Motor neuron (in vitro differentiated cells): Measurements from ENCODE around the gene DHRS1. TPM values are rescaled to one million over a fixed set of nuclear protein-coding genes. Genes with fewer than 3 reads are reported as not detected.
A peak's percentile ranks its signal among the peaks of the same experiment; 100 is the strongest.

Experiments
- ATAC-seq, 8 experiments: fragments of 200-7000 bp; cut with Tn5 transposase; replicated peaks in 6 of 8; 2 replicates each; pipeline ENCODE4 v1.8.0; 2021; ENCODE audit warnings: mild to moderate bottlenecking in 8 of 8, moderate library complexity in 8 of 8
- H3K27ac ChIP-seq, 2 donors: fragments of 250-450 bp; sonication (Bioruptor Pico); 2 replicates each; pipeline ENCODE4 v1.9.0; 2021; ENCODE audit warnings: antibody characterized with exemption in 2 of 2, mild to moderate bottlenecking in 2 of 2, moderate library complexity in 1 of 2
- H3K4me1 ChIP-seq, 2 donors: fragments of 250-450 bp; sonication (Bioruptor Pico); replicated peaks in 1 of 2; 2 replicates each; pipeline ENCODE4 v1.6.1; 2021; ENCODE audit warnings: antibody characterized with exemption in 2 of 2, mild to moderate bottlenecking in 2 of 2, moderate library complexity in 1 of 2
- H3K4me3 ChIP-seq, 5 donors: fragments of 250-450 bp; sonication (Bioruptor Pico); 2 replicates each; pipeline ENCODE4 v1.9.0; 2021; ENCODE audit warnings: antibody characterized with exemption in 5 of 5, mild to moderate bottlenecking in 5 of 5, moderate library complexity in 4 of 5
- WGBS, 10 experiments: fragments of 450-650 bp; shearing (Covaris generic); methylation state at CpG; one replicate each; pipeline ENCODE4 v1.0.0; 2022; 5-methylcytosine and 5-hydroxymethylcytosine counted together
- in situ Hi-C, 9 experiments: fragments of 400-800 bp; cut with MboI; loops; one replicate each; pipeline ENCODE4 v1.15.0; 2021; ENCODE audit warnings: low sequenced_read_pairs in 9 of 9, low pct_unique_long_range_greater_than_20kb in 2 of 9; ENCODE audit not compliant: unreplicated experiment in 9 of 9
- total RNA-seq, 8 experiments: library from RNA; unstranded; fragments of 300-600 nt; gene quantifications; 2 replicates each; pipeline versions ENCODE4 v1.2.3 to v1.2.4, GENCODE V29; 2022

DHRS1 gene
- total RNA-seq, 8 experiments from 2014 or later, result 11.4 to 26.5 (median 16.4) TPM

DNA sequence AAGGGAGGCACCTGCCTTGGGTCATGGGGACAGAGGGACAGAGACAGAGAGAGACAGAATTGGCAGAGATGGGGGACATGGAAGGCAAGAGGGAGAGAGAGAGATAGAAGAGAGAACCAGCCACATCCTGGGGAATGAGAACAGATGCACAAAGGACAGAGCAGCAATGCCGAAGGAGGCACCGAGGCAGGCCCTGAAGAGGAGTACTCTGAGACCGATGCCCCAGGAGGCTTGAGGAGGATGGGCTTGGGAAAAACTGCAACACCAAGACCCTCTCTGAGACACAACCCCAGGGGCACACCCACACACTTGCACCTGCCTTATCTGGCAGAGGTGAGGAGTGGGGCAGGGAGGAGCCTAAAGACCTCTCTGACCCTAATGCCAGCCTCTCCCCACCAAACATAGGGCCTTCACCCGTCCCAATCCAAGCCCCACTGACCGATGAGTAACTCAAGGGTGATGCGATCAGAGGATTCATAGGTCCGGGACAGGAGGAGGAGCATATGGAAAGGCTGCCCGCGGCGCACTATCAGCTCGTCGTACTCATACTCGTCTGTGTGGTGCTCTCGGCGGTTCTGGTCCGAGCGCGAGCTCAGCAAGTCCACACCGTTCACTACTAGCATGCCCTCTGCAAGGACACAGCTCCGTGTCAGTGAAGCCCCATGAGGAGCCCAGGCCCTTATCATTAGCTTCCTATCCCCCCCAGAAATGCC is 38.2 kb downstream of the DHRS1 start:
- 84 to 93% (median 86%) methylated on average over 2 to 17 of the region's 20 CpGs; no CpG with 5 or more reads in 7 of the 10 experiments for WGBS, 10 experiments
- in situ Hi-C loops, result no loop called here
- Histone ChIP-seq H3K4me3 (no peak overlapping the region), H3K4me1 (no peaks in the 10 kb centered on the region), H3K27ac (no peak overlapping the region)
- ATAC-seq, result no peak

DNA sequence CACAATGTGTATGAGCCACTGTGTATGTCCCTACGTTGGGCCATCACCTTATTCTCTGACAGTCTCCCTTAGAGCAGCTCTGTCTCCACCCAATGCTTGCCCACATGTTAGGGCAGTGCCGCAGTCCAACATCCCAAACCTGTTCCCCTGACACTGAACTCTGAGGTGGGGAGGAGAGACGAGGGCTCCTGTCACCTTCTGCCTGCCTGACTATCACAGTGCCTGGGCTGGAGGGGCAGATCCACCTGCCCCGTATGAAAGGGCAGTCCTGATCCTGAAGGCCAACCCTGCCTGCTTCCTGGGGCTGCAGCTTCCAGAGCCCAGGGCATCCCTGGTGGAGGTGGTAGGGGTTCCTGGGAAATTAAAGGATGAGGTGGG is 38.8 kb downstream of the DHRS1 start:
- 40 to 100% (median 79%) methylated on average over 1 to 2 of the region's 4 CpGs; no CpG with 5 or more reads in 5 of the 10 experiments for WGBS, 10 experiments
- in situ Hi-C loops, result no loop called here
- H3K4me3 ChIP-seq, result no peak overlapping the region
- H3K27ac ChIP-seq, result no peak overlapping the region
- no peak for ATAC-seq
- H3K4me1 ChIP-seq, result no peaks in the 10 kb centered on the region

DNA sequence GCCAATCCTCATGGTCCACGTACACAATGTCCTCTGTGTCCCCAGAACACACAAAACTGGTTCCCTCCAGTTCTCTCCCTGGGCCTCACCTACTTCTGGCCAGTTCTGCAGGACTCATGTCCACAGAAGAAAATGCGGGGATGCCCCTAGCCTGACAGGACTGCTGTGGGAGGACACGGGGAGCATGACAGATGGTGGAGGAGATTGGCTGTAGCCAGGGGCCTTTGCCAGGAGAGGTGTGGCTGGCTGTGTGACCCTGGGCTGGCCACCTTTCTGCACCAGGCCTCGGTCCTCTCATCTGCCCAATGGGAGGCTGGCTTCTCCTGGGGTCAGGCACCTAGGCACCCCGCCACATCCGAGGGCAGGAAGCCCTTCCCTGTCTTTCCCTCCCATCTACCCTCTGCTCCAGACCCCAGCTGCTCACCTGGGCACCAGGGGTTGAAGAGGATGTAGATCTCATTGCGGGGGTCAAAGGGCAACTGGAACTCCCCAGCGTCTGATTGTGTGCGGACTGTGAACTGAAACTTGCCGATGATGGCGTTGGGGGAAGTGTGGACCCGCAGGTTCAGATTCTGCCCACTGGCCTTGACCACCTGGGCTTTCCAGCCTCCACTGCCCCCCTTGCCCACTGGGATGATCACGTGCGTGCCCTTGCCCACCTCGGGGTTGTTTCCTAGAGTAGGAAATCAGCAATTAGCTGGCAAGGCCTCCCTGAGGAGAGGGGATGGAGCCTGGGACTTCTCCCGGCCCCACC is 39.4 kb downstream of the DHRS1 start:
- H3K27ac ChIP-seq, result no peak overlapping the region
- 83 to 100% (median 90%) methylated on average over 1 to 9 of the region's 16 CpGs; no CpG with 5 or more reads in 3 of the 10 experiments for WGBS, 10 experiments
- no peak for ATAC-seq
- H3K4me3 ChIP-seq, result no peak overlapping the region
- H3K4me1 ChIP-seq, result no peaks in the 10 kb centered on the region
- in situ Hi-C loops, result no loop called here

DNA sequence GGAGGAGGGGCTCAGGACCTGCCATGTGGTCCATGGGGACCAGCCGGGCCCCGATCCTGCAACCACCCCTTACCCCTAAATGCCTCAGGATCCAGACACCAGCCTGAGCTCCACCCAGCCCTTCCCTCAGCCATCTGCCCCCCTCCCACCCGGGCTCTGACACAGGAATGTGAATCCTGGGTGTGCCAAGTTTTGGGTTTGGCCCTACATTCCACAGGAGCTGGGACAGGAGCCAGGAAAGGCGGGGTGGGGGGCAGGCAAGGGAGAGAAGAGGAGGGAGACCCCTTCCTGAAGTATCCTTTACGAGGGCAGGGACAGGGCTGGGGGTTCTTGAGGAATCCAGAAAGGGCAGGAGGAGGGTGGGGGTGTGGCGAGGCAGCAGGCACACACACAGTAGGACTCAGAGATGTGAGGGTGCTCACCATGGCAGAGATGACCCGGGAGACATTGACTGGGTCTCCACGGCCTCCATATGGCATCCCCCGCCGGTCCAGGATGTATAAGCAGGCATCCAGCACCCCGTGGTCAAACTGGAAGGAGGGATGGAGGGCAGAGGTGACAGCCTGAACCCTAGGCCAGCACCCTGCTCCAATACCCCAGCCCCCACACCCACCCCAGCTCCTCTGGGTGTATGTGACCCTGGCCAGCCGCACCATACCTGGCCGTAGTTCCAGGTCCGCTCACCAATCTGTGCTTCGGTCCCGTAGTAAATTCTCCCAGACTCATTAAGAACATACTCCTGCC is 40.1 kb downstream of the DHRS1 start:
- in situ Hi-C loops, result no loop called here
- ATAC-seq, result peak in 3 of 8 experiments; percentile 59 to 72 (median 68)
- H3K27ac ChIP-seq, result no peak overlapping the region
- no CpG with 5 or more reads among the region's 16 CpGs for WGBS, 10 experiments
- H3K4me3 ChIP-seq, result no peak overlapping the region
- H3K4me1 ChIP-seq, result no peaks in the 10 kb centered on the region

DNA sequence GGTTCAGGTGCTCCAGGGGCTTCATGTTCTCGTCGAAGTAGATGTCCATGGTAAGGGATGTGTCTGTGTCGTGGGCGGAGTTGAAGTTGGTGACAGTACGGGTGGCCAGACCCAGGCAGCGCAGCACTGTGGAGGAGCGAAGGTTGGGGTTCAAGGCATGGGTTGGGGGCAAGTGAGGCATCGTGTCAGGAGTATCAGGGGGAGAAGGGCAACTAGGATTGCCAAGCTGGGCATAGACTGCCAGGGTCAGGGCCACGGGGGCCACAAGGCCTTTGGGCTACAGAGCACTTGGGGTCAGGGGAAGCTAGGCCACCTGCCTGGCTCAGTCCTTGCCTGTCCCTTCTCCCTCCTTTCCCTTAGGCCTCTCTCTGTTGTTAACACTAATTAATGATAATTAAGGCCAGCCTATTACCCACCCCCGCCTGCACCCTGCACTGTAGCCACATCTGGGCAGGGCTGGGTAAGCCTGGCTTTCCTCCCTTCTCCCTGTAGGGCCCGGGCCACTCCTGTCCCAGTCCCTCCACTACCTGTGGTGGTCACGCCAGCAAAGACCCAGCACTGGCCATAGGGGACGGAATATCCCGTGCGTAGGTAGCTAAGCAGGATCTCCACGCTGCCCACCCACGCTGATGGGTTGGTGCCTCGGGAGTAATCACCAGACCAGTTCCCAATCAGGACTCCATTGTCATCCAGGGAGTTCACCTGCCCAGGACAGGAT is 40.9 kb downstream of the DHRS1 start:
- H3K27ac ChIP-seq, result no peak overlapping the region
- in situ Hi-C loops, result no loop called here
- WGBS, 10 experiments, result 70 to 94% (median 80%) methylated on average over 1 to 6 of the region's 18 CpGs; no CpG with 5 or more reads in 5 of the 10 experiments

DNA sequence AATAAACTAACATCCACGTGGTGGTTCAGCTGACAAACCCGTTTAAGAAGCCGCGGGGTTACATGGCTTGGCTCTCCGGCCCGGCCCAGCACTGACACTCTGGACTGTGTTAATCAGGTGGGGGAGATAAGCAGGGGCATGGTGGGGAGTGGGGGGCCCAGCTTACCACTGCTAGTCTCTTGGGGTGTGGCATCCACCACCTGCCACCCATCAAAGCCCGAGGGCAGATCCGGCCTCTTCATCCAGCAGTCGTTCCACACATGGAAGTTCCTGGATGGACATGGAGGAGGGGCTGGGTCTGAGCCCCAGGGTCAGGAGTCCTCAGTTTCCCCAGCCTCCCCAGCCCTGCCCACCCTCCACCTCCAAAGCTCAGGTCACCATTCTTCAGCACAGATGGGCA is 41.5 kb downstream of the DHRS1 start:
- H3K4me1 ChIP-seq, result no peaks in the 10 kb centered on the region
- H3K27ac ChIP-seq, result no peak overlapping the region
- in situ Hi-C loops, result no loop called here
- no peak overlapping the region for H3K4me3 ChIP-seq
- 60 to 97% (median 80%) methylated on average over 1 to 5 of the region's 9 CpGs; no CpG with 5 or more reads in 3 of the 10 experiments for WGBS, 10 experiments
- ATAC-seq, result no peak

More for the DNA sequence above, 40.9 kb downstream of the DHRS1 start:
- ATAC-seq, result peak in 2 of 8 experiments; percentile 7 to 30
- Histone ChIP-seq H3K4me1 (no peaks in the 10 kb centered on the region), H3K4me3 (no peak overlapping the region)

DNA sequence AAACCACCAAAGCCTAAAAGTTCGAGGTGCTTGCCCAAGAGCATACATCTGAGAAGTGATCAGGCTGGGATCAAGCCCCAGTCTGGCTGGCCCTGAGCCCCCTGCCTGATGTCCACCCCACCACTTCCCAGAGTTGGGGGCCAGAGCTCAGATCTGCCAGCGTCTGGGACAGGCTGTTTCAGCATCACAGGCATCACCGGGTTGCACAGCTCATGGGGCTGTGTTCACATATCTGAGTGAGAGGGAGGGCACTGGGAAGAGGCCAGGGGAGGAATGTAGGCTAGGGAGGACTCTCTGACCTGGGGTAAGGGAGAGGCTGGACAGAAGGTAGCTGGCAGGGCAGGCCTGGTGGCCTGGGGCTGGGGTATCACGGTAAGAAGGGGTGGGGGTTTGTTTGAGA is 42.6 kb downstream of the DHRS1 start:
- WGBS, 10 experiments, result 52 to 80% (median 70%) methylated on average over 1 to 3 of the region's 4 CpGs; no CpG with 5 or more reads in 7 of the 10 experiments
- H3K27ac ChIP-seq, result no peak overlapping the region

DNA sequence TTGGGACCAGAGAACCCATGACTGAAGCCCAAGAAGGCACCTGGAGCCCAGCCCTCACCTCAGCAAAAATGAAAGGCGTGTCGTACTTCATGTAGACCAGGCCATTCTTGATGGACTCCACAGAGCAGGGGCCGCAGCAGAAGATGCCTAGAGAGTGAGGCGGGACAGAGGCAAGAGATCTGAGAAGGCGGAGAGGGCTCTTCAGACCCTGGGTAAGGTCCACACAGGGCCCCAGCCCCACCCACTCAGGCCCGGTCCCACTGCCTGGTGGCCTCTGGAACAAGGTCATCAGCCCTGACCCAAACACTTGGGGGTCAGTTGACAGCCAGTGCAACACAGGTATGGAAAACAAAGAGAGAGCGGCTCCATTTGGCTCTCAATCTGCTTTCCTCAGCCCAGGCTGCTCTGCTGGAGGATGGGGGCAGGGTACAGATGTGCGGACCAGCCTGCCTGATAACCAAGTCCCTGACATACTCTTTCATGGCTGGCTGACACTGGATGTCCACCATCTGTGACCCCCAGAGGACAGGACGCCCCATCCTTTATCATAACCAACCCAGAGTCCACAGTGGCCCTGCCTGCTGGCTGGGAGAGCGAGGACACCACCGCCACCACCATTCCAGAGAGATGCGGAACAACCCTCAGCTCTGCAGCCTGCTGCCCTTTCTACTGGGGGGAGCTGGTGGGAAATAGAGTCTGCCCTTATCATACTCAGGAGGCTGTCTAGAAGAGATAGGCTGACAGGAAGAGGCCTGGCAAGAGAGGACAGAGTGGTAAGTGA is 43.5 kb downstream of the DHRS1 start:
- in situ Hi-C loops, result no loop called here
- Histone ChIP-seq H3K4me1 (no peaks in the 10 kb centered on the region), H3K27ac (no peak overlapping the region), H3K4me3 (no peak overlapping the region)
- no peak for ATAC-seq
- 40 to 100% (median 85%) methylated on average over 1 to 8 of the region's 12 CpGs; no CpG with 5 or more reads in 3 of the 10 experiments for WGBS, 10 experiments

More for the DNA sequence above, 42.6 kb downstream of the DHRS1 start:
- peak in 2 of 8 experiments; percentile 25 to 37 for ATAC-seq
- H3K4me3 ChIP-seq, result no peak overlapping the region
- H3K4me1 ChIP-seq, result no peaks in the 10 kb centered on the region
- in situ Hi-C loops, result no loop called here

DNA sequence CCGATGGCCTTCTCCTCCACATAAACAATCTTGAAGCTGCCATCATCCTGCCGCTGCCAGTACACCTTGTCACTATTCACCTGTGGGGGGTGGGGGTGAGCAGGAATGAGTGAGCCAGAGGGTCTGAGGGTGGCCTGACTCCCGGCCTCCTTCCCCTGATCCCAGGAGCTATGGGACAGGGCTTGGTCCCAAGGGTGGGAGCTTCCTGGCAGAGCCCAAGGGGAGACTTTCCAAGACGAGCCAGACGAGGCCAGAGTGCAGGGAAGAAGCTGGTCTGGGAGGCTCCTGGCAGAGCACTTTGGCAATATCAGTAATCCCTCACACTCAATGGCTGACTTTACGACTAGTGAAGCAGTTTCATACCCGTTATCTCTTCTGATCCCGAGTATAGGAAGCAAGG is 44.1 kb downstream of the DHRS1 start:
- Histone ChIP-seq H3K4me1 (no peaks in the 10 kb centered on the region), H3K4me3 (no peak overlapping the region), H3K27ac (no peak overlapping the region)
- WGBS, 10 experiments, result 40 to 100% (median 96%) methylated on average over 1 to 3 of the region's 8 CpGs; no CpG with 5 or more reads in 3 of the 10 experiments
- in situ Hi-C loops, result no loop called here
- no peak for ATAC-seq

DNA sequence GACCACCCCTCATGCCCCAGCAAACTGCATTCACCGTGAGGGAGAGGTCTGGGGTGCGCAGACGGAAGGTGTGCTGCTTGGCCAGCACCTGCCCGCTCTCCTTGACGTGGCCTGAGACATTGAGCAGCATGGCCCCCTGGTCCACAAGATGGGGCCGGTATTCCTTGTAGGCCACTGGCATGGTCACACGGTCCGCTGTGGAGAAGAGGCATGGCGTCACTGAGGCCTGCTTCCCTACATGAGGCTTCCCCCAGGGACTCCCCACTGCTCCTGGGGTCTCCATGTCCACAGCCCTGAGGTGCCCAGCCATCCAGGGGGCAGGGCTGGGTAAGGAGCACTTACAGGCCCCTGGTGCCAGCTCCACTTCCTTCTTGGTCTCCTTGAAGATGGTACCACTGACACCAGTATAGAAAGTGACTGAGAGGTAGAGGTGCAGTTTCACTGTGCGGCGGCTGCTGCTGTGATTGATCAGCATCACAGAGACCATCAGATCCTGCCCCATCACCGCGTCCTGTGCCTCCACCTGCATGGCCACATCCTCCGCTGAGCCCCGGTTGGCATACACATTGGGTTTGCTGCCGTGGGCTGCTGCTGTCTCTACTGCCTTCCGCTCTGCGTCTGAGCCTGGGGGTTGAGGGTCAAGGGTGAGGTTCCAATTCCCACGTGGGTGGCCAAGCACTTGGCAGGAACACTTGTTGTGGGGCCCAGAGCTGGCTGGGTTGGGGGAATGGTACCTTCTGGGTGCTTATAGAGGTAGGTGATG is 44.8 kb downstream of the DHRS1 start:
- 95 to 100% (median 96%) methylated on average over 2 to 4 of the region's 19 CpGs; no CpG with 5 or more reads in 7 of the 10 experiments for WGBS, 10 experiments
- ATAC-seq, result no peak
- Histone ChIP-seq H3K4me3 (no peak overlapping the region), H3K27ac (no peak overlapping the region), H3K4me1 (peaks cover 0 to 1% of the 10 kb centered on the region in 2 donors)
- in situ Hi-C loops, result no loop called here

DNA sequence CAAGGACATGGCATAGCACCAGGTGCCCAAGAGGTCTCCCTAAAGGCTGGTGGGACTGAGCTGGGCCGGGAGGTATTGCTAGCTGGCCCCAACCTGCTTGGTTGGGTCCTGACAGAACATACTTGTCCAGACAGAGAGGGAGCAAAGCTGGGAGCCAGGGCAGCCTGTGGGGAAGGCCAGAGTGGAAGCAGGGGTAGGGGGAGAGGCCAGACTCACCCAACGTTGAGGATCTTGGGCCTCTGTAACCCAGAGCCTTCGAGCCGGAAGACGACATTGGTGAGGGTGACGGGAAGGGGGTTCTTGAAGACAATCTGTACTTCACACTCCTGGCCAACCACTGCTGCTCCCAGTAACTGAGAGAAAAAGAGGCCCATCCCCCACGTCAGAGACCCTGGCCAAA is 45.6 kb downstream of the DHRS1 start:
- H3K27ac ChIP-seq, result no peak overlapping the region
- no peak for ATAC-seq
- 40 to 100% (median 59%) methylated on average over 1 to 6 of the region's 7 CpGs; no CpG with 5 or more reads in 4 of the 10 experiments for WGBS, 10 experiments
- in situ Hi-C loops, result no loop called here
- no peak overlapping the region for H3K4me3 ChIP-seq
- peaks cover 0 to 3% of the 10 kb centered on the region in 2 donors for H3K4me1 ChIP-seq
